ENCODE data around the gene CTDP1.
"Not testable (repeated sequence)": the region's sequence is repeated elsewhere in the genome, so short reads cannot be mapped to it uniquely, and the experiment has no call there.

The CTDP1 gene

DNA sequence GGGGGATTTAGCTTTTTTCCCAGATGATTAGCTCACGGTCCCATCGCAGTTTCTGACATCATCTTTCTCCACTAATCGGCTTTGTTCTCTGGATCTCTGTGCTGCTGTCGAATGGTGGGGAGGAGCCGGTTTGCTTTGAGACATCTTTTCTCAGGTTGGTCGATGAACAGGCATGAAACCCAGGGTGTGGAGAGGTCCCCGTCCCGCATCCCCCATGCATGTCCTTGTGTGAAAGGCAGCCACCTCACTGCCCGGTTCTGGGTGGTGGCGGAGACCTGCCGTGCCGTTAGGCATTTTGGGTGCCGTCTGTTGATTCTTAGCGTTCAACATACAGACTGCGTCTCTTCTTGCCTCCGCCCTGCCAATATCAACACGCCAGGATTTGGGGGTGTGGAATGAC, 57.8 kb downstream of the CTDP1 start:
- DNase-seq (ENCODE audit: low read depth): no peak
- no peak overlapping the region for H3K4me3 ChIP-seq (ENCODE audit: low read depth, low read length)
- no peak for TF ChIP-seq CTCF (IDR thresholded peaks at IDR 0.05; ENCODE audit: low read depth, low read length, missing control alignments)
- in situ Hi-C loops (cut with HindIII; ENCODE audit: low sequenced_read_pairs): no loop called here

DNA sequence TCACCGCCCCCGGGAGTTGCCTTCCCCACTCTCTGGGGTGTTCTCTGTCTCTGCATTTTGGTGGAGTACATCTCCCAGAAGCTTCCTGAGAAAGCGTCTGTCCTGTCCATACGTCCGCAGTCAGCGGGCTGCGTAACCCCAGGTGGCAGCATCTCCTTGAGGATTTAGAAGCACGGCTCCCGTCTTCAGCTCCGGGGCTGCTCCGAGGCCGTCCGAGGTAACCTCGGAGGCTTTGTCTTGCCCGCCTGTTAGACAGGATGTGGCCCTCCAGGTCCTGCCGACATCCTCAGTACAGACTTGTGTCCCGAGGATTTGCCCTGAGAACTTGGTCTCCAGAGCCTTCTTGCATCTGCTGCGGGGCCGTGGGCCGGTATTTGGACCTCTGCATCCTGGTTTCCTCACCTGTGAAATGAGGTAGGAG, 58.4 kb downstream of the CTDP1 start:
- in situ Hi-C loops (cut with HindIII; ENCODE audit: low sequenced_read_pairs): no loop called here
- no peak overlapping the region for H3K4me3 ChIP-seq (ENCODE audit: low read depth, low read length)
- DNase-seq (ENCODE audit: low read depth): no peak
- no peak for TF ChIP-seq CTCF (IDR thresholded peaks at IDR 0.05; ENCODE audit: low read depth, low read length, missing control alignments)

DNA sequence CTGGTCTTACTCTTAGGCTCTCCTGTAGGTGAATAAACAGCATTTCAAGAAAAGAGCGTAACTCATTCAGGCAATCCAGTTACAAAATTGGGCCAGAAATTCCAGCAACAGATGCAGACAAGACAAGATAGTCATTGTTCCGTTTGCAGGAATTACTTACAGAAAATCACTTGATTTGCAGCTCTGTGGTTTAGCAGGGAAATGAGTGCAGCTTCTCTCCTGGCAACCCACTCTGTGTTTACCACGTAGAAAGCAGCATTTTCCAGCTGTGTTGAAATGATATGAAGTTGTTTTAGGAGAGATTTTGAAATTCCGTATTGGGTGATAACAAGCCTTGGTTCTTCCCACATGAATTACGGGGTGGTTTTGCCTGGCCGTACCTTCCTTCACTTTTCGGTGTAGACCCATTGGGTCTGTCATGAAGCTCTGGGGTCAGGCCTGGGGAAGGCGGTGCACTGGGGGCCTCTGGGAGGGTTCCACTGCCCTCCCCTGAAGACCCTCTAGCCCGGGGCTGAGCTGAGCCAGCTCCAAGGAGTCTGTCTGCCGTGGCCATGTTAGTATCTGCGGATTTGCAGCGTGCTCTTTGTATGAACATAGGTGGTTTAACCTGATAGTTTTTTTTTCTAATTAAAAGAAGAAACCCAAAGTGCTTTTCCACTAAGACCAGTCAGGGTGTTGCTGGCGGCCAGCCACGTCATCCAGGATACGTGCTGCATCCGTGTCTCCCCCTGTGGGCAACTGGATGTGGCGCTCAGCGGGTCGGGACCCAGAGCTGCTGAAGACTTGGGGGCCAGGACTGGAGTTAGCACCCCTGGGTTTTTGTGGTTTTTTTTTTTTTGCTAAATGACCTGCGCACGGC, 59.2 kb downstream of the CTDP1 start:
- TF ChIP-seq CTCF (IDR thresholded peaks at IDR 0.05; ENCODE audit: low read depth, low read length, missing control alignments): no peak
- in situ Hi-C loops (cut with HindIII; ENCODE audit: low sequenced_read_pairs): no loop called here
- H3K4me3 ChIP-seq (ENCODE audit: low read depth, low read length): no peak overlapping the region
- no peak for DNase-seq (ENCODE audit: low read depth)

GRCh38 chr18:79739440-79739778, 59.8 kb downstream of the CTDP1 start:
- no peak for DNase-seq (ENCODE audit: low read depth)
- TF ChIP-seq CTCF (IDR thresholded peaks at IDR 0.05; ENCODE audit: low read depth, low read length, missing control alignments): no peak
- H3K4me3 ChIP-seq (ENCODE audit: low read depth, low read length): no peak overlapping the region
- in situ Hi-C loops (cut with HindIII; ENCODE audit: low sequenced_read_pairs): no loop called here

GRCh38 chr18:79740047-79740446, 60.4 kb downstream of the CTDP1 start:
- in situ Hi-C loops (cut with HindIII; ENCODE audit: low sequenced_read_pairs); H3K4me3 ChIP-seq (ENCODE audit: low read depth, low read length); DNase-seq (ENCODE audit: low read depth): not testable (repeated sequence)

DNA sequence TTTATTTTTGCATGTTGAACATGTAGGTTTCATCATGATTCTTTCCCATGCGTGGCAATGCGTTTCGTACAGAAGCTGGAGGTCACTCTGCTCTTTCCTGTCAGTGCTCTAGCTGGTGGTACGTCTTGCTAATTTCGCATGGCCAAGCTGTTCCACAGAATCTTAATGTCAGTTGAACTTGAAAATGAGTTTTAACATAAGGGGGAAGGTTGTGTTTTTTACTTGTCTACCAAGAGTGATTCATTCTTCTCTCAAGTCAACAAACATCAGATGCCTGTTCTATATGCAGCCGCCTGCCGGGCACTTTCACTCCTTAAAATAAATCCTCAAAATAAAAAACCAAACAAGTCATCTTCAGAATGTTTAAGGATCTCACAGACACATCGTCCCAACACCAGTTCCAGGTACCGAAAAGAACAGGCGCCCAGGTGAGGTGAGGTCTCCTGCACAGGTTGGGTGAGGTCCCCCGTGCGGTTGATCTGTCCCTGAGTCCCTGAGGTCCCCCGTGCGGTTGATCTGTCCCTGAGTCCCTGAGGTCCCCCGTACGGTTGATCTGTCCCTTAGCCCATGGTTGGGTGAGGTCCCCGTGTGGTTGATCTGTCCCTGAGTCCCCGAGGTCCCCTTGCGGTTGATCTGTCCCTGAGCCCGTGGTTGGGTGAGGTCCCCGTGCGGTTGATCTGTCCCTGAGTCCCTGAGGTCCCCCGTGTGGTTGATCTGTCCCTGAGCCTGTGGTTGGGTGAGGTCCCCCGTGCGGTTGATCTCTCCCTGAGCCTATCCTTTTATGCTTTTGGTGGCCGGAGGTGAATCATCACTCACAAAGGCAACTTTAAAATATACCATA, 61.1 kb downstream of the CTDP1 start:
- no peak for DNase-seq (ENCODE audit: low read depth)
- in situ Hi-C loops (cut with HindIII; ENCODE audit: low sequenced_read_pairs): no loop called here

More for the DNA sequence above, 61.1 kb downstream of the CTDP1 start:
- H3K4me3 ChIP-seq (ENCODE audit: low read depth, low read length): no peak overlapping the region
- no peak for TF ChIP-seq CTCF (IDR thresholded peaks at IDR 0.05; ENCODE audit: low read depth, low read length, missing control alignments)

Data from astrocyte of the cerebellum (primary cell).